SK-N-SH treated with all-trans-retinoic acid at 6 μM for 48 hours (cell line): Measurements from ENCODE around the gene ENO3.

ENCODE experiments used
- ATAC-seq: fragments of 200-7000 bp; cut with Tn5 transposase; 3 replicates; pipeline ENCODE4 v1.9.1; 2020; ENCODE audit warnings: mild to moderate bottlenecking, moderate library complexity
- ARNTL ChIP-seq: fragments of 450-650 bp; formaldehyde crosslinking; IDR thresholded peaks from 2 replicates; pipeline ENCODE4 v1.5.0; 2020; ENCODE audit warnings: low read depth, mild to moderate bottlenecking, moderate library complexity, borderline replicate concordance
- CSDC2 ChIP-seq: fragments of 250-450 bp; sonication (Bioruptor Pico); IDR thresholded peaks from 2 replicates; pipeline ENCODE4 v1.5.0; 2020; ENCODE audit warnings: mild to moderate bottlenecking, moderate library complexity
- CSRNP3 ChIP-seq: fragments of 250-450 bp; sonication (Bioruptor Pico); IDR thresholded peaks from 2 replicates; pipeline ENCODE4 v1.5.1; 2021; ENCODE audit warnings: mild to moderate bottlenecking, moderate library complexity
- ESRRG ChIP-seq: fragments of 250-450 bp; sonication (Bioruptor Pico); IDR thresholded peaks from 2 replicates; pipeline ENCODE4 v1.6.1; 2021; ENCODE audit warnings: mild to moderate bottlenecking
- GLIS3 ChIP-seq: fragments of 250-450 bp; sonication (Bioruptor Pico); IDR thresholded peaks from 2 replicates; pipeline ENCODE4 v1.5.0; 2020; ENCODE audit warnings: mild to moderate bottlenecking, moderate library complexity
- OSR1 ChIP-seq: fragments of 250-450 bp; sonication (Bioruptor Pico); IDR thresholded peaks from 2 replicates; pipeline ENCODE4 v1.8.0; 2022; ENCODE audit warnings: moderate library complexity, mild to moderate bottlenecking, inconsistent platforms
- PATZ1 ChIP-seq: fragments of 250-450 bp; sonication (Bioruptor Pico); IDR thresholded peaks from 2 replicates; pipeline ENCODE4 v1.8.0; 2020; ENCODE audit warnings: mild to moderate bottlenecking, moderate library complexity, borderline replicate concordance
- POU6F1 ChIP-seq: fragments of 250-450 bp; sonication (Bioruptor Pico); IDR thresholded peaks from 2 replicates; pipeline ENCODE4 v1.8.0; 2021; ENCODE audit warnings: low read depth, mild to moderate bottlenecking, moderate library complexity, borderline replicate concordance
- PPARA ChIP-seq: fragments of 250-450 bp; sonication (Bioruptor Pico); IDR thresholded peaks from 2 replicates; pipeline ENCODE4 v1.5.0; 2020; ENCODE audit warnings: mild to moderate bottlenecking, borderline replicate concordance
- SNAI2 ChIP-seq: fragments of 250-450 bp; sonication (Bioruptor Pico); IDR thresholded peaks from 2 replicates; pipeline ENCODE4 v1.5.0; 2020; ENCODE audit warnings: mild to moderate bottlenecking, moderate library complexity
- TCF4 ChIP-seq: fragments of 250-450 bp; sonication (Bioruptor Pico); IDR thresholded peaks from 2 replicates; pipeline ENCODE4 v1.8.0; 2021; ENCODE audit warnings: mild to moderate bottlenecking, moderate library complexity, borderline replicate concordance
- TOX ChIP-seq: fragments of 250-450 bp; sonication (Bioruptor Pico); IDR thresholded peaks from 2 replicates; pipeline ENCODE4 v1.8.0; 2021; ENCODE audit warnings: mild to moderate bottlenecking, moderate library complexity, borderline replicate concordance
- TSHZ2 ChIP-seq: fragments of 250-450 bp; sonication (Bioruptor Pico); IDR thresholded peaks from 2 replicates; pipeline ENCODE4 v1.5.0; 2020; ENCODE audit warnings: mild to moderate bottlenecking, moderate library complexity
- ZFP3 ChIP-seq: fragments of 250-450 bp; sonication (Bioruptor Pico); IDR thresholded peaks from 2 replicates; pipeline ENCODE4 v1.5.0; 2020; ENCODE audit warnings: mild to moderate bottlenecking, moderate library complexity
- ZFP30 ChIP-seq: fragments of 450-650 bp; formaldehyde crosslinking; IDR thresholded peaks from 2 replicates; pipeline ENCODE4 v1.5.0; 2022; ENCODE audit warnings: mild to moderate bottlenecking, moderate library complexity
- ZNF8 ChIP-seq: fragments of 450-650 bp; formaldehyde crosslinking; IDR thresholded peaks from 2 replicates; pipeline ENCODE4 v1.5.0; 2020; ENCODE audit warnings: mild to moderate bottlenecking, moderate library complexity

ENO3 gene

GRCh38 chr17:4998732-4999429, 48.0 kb downstream of the ENO3 start:
- TF ChIP-seq CSDC2 (CRISPR knock-in tag) (no peak), SNAI2 (CRISPR knock-in tag) (no peak)
- ATAC-seq, result peak; percentile 12

- ATAC-seq, result no peak
- no peak for TF ChIP-seq POU6F1 (CRISPR knock-in tag)
- TF ChIP-seq OSR1 (CRISPR knock-in tag), result no peak
- no peak for TF ChIP-seq CSRNP3 (CRISPR knock-in tag)
- no peak for TF ChIP-seq SNAI2 (CRISPR knock-in tag)
- no peak for TF ChIP-seq GLIS3 (CRISPR knock-in tag)
- TF ChIP-seq ARNTL (CRISPR knock-in tag), result no peak
- TF ChIP-seq ESRRG (CRISPR knock-in tag), result no peak
- TF ChIP-seq TOX (CRISPR knock-in tag), result no peak
- TF ChIP-seq ZFP30 (CRISPR knock-in tag), result no peak
- TF ChIP-seq PPARA (CRISPR knock-in tag), result no peak
- TF ChIP-seq ZNF8, result no peak
- no peak for TF ChIP-seq TCF4 (CRISPR knock-in tag)
- TF ChIP-seq ZFP3, result no peak
- TF ChIP-seq TSHZ2, result no peak
- no peak for TF ChIP-seq CSDC2 (CRISPR knock-in tag)
- TF ChIP-seq, all 23 proteins: peak for 0
Measured at GRCh38 chr17:4999430-5000093, 48.6 kb downstream of the ENO3 start.

GRCh38 chr17:5000237-5000639, 49.3 kb downstream of the ENO3 start:
- TF ChIP-seq PATZ1 (CRISPR knock-in tag) (no peak), GLIS3 (CRISPR knock-in tag) (no peak), ZNF8 (no peak)
- ATAC-seq, result no peak

- TF ChIP-seq TSHZ2, result no peak
- no peak for TF ChIP-seq GLIS3 (CRISPR knock-in tag)
- no peak for TF ChIP-seq PPARA (CRISPR knock-in tag)
- no peak for TF ChIP-seq ARNTL (CRISPR knock-in tag)
- TF ChIP-seq ZNF8, result no peak
- TF ChIP-seq OSR1 (CRISPR knock-in tag), result no peak
- TF ChIP-seq, all 23 proteins: peak for 0
- ATAC-seq, result no peak
Measured at GRCh38 chr17:5002121-5002788, 51.3 kb downstream of the ENO3 start.
